Motor neuron (in vitro differentiated cells): Measurements from ENCODE around the gene ROBO2. TPM values are rescaled to one million over a fixed set of nuclear protein-coding genes. Genes with fewer than 3 reads are reported as not detected.

ENCODE experiments used
- ATAC-seq, 8 experiments: fragments of 200-7000 bp; cut with Tn5 transposase; replicated peaks in 6 of 8; 2 replicates each; pipeline ENCODE4 v1.8.0; 2021; ENCODE audit warnings: mild to moderate bottlenecking in 8 of 8, moderate library complexity in 8 of 8
- H3K27ac ChIP-seq, 2 donors: fragments of 250-450 bp; sonication (Bioruptor Pico); 2 replicates each; pipeline ENCODE4 v1.9.0; 2021; ENCODE audit warnings: antibody characterized with exemption in 2 of 2, mild to moderate bottlenecking in 2 of 2, moderate library complexity in 1 of 2
- H3K4me1 ChIP-seq, 2 donors: fragments of 250-450 bp; sonication (Bioruptor Pico); replicated peaks in 1 of 2; 2 replicates each; pipeline ENCODE4 v1.6.1; 2021; ENCODE audit warnings: antibody characterized with exemption in 2 of 2, mild to moderate bottlenecking in 2 of 2, moderate library complexity in 1 of 2
- H3K4me3 ChIP-seq, 5 donors: fragments of 250-450 bp; sonication (Bioruptor Pico); 2 replicates each; pipeline ENCODE4 v1.9.0; 2021; ENCODE audit warnings: antibody characterized with exemption in 5 of 5, mild to moderate bottlenecking in 5 of 5, moderate library complexity in 4 of 5
- WGBS, 10 experiments: fragments of 450-650 bp; shearing (Covaris generic); methylation state at CpG; one replicate each; pipeline ENCODE4 v1.0.0; 2022; 5-methylcytosine and 5-hydroxymethylcytosine counted together
- in situ Hi-C, 9 experiments: fragments of 400-800 bp; cut with MboI; loops; one replicate each; pipeline ENCODE4 v1.15.0; 2021; ENCODE audit warnings: low sequenced_read_pairs in 9 of 9, low pct_unique_long_range_greater_than_20kb in 2 of 9; ENCODE audit not compliant: unreplicated experiment in 9 of 9
- total RNA-seq, 8 experiments: library from RNA; unstranded; fragments of 300-600 nt; gene quantifications; 2 replicates each; pipeline versions ENCODE4 v1.2.3 to v1.2.4, GENCODE V29; 2022

Gene ROBO2
- total RNA-seq, 8 experiments from 2014 or later, result 28.3 to 127 (median 41.2) TPM

DNA sequence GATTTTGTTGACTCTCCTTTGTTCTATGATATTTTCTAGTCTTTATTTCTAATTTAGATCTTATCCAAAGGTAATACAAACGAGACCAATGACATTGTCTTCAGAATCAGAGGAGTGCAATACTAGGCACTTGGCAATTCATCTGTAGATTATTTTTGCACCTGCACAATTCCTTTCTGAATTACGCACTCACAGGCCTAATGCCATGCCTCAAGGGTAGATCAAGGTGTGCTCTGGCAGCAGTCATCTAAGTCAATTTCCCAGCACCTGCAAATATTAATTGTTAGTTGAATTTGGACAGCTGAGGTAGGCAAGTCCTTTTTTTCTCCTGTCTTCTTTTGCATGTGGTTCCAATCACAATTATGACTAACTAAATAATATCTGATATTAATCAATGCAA is 653.2 kb downstream of the ROBO2 start:
- 22 to 100% (median 93%) methylated on average over 1 to 2 of the region's 2 CpGs; no CpG with 5 or more reads in 1 of the 10 experiments for WGBS, 10 experiments
- H3K4me3 ChIP-seq, result no peak overlapping the region
- H3K27ac ChIP-seq, result no peak overlapping the region
- ATAC-seq, result no peak
- H3K4me1 ChIP-seq, result peaks cover 0 to 3% of the 10 kb centered on the region in 2 donors
- in situ Hi-C loops, result no loop called here

GRCh38 chr3:77699125-77699691 is 659.3 kb downstream of the ROBO2 start:
- WGBS, 10 experiments, result 0 to 100% (median 53%) methylated on average over 1 to 3 of the region's 3 CpGs; no CpG with 5 or more reads in 3 of the 10 experiments
- Histone ChIP-seq H3K4me1 (peaks cover 3 to 6% of the 10 kb centered on the region in 2 donors), H3K4me3 (no peak overlapping the region), H3K27ac (no peak overlapping the region)
- peak in 5 of 8 experiments; percentile 50 to 82 (median 61) for ATAC-seq
- in situ Hi-C loops, result no loop called here
